Stomach (tissue), 4 donors: ENCODE results near the gene FAM32A.

Experiments used
- POLR2A ChIP-seq, 4 donors: fragments of 450-650 bp; IDR thresholded peaks; one replicate each; pipeline ENCODE4 v1.6.1; 2016; ENCODE audit warnings: antibody characterized with exemption in 4 of 4, control low read depth in 2 of 4, mild to moderate bottlenecking in 1 of 4, moderate library complexity in 1 of 4
- POLR2AphosphoS5 ChIP-seq, 3 donors: sonication (generic); formaldehyde crosslinking; IDR thresholded peaks; one replicate each; pipeline ENCODE4 v1.6.1; 2016; ENCODE audit warnings: antibody characterized with exemption in 3 of 3
- TF ChIP-seq, protein P1 (sequence below), 7 experiments: fragments of 450-650 bp in 4 of 7; fragments of 200-600 bp in 3 of 7; sonication (generic) in 3 of 7; IDR thresholded peaks; one replicate each; pipeline ENCODE4 v1.5.1; 2016 to 2019; ENCODE audit warnings: antibody characterized with exemption in 7 of 7, control low read depth in 2 of 7, mild to moderate bottlenecking in 1 of 7

DNA sequence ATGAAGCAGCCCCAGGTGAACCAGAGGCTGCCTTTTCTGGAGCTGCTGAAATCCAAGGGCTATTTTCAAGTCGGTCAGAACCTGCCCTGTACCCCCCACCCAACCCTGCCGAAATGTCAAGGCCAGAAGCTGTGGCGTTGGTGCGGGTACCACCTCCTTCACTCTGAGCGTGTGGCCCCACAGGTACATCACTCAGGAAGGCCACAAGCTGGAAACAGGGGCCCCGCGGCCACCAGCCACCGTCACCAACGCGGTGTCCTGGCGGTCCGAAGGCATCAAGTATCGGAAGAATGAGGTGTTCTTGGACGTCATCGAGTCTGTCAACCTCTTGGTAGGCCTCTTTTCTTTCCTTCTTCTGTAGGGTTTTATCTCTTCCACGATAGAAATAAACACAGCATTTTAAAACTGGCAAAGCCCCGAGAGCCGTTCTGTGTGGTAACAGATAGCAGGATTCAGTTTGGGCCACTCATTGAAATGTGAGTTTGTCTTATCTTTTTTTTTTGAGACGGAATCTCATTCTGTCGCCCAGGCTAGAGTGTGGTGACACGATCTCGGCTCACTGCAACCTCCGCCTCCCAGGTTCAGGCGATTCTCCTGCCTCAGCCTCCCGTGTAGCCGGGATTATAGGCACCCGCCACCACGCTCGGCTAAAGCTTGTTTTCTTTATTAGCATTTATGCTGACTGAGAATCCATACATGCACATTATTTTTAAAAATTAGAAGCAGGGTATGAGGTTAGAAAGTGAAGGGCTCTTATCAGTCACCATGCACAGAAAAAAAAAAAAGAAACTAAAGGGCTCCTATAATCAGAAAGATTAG is 23.8 kb downstream of the FAM32A start:
- TF ChIP-seq, protein P1, sequence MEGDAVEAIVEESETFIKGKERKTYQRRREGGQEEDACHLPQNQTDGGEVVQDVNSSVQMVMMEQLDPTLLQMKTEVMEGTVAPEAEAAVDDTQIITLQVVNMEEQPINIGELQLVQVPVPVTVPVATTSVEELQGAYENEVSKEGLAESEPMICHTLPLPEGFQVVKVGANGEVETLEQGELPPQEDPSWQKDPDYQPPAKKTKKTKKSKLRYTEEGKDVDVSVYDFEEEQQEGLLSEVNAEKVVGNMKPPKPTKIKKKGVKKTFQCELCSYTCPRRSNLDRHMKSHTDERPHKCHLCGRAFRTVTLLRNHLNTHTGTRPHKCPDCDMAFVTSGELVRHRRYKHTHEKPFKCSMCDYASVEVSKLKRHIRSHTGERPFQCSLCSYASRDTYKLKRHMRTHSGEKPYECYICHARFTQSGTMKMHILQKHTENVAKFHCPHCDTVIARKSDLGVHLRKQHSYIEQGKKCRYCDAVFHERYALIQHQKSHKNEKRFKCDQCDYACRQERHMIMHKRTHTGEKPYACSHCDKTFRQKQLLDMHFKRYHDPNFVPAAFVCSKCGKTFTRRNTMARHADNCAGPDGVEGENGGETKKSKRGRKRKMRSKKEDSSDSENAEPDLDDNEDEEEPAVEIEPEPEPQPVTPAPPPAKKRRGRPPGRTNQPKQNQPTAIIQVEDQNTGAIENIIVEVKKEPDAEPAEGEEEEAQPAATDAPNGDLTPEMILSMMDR (IDR thresholded peaks at IDR 0.05) = no peak
- TF ChIP-seq POLR2A (IDR thresholded peaks at IDR 0.05) (no peak), POLR2AphosphoS5 (IDR thresholded peaks at IDR 0.05) (no peak)
